Activated CD4-positive, alpha-beta T cell treated with anti-CD3 and anti-CD28 coated beads, Interleukin-2, amount 50 U/mL, for 16 hours (primary cell): Measurements from ENCODE around the gene HPCAL4.
A peak's percentile ranks its signal among the peaks of the same experiment; 100 is the strongest.

ENCODE experiments used
- DNase-seq: peaks from one replicate; pipeline ENCODE4 v3.0.0-alpha.2; 2020

Gene HPCAL4

DNA sequence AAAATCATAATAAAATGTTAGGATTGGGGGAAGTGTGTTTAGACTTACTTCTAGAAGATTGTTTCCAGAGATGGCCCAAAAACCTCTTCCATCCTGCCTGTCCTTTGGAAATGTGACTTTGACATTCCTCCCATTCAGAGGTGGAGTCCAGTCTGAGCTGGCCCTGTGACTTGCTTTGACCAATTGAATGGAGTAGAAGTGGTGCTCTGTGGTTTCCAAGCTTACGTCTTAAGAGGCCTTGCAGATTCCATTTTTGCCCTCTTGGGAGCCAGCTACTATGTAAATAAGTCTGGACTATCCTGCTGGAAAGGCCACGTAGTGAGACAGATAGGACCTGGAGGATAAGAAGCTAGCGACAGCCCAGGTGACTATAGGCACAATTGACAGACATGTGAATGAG is 18.0 kb downstream of the HPCAL4 start:
- no peak for DNase-seq

DNA sequence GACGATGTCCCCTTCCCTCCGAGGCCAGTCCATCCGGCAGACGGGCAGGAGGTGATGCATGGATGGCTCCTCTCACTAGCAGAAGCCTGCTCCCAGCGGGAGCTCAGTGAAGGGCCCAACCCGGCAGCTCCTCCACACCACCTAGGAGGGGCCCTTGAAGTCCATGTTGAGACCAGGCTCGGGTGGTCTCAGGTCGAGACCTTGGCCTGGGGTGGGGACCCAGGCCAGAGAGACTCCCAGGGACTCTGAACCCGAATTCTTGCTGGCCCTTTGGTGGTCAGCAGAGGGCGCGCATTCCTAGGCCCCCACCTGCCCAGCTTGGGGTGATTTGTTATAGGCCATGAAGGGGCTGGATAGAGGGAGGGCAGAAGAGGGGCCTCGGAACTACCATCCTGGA is 18.7 kb downstream of the HPCAL4 start:
- DNase-seq = peak; percentile 21

GRCh38 chr1:39671793-39672550 is 19.3 kb downstream of the HPCAL4 start, which contains the start of gene NT5C1A:
NT5C1A (minus strand) TSS chr1:39672107; CDS start chr1:39672038, 69 bp downstream.
- peak; percentile 43 for DNase-seq

DNA sequence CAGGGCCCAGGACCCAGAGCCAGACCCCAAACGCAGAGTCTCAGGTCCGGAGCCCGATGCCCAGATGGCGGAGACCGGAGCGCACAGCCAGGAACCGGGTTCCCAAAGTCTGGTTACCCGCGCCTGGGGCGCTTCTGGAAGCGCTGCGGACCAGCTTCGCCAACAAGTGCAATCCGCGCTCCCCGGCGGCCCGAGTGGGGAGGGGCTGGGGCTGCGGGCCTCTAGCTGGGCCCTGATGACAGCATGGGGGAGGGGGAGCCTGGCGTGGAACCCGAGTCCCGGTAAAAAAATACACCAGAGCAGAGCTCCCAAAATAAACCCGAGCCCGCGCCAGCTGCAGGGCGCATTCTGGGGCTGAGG is 19.8 kb downstream of the HPCAL4 start:
- no peak for DNase-seq

- DNase-seq = no peak
Observed at GRCh38 chr1:39670689-39671088, 20.5 kb downstream of the HPCAL4 start.

GRCh38 chr1:39668894-39669293 is 22.3 kb downstream of the HPCAL4 start:
- DNase-seq = no peak

DNA sequence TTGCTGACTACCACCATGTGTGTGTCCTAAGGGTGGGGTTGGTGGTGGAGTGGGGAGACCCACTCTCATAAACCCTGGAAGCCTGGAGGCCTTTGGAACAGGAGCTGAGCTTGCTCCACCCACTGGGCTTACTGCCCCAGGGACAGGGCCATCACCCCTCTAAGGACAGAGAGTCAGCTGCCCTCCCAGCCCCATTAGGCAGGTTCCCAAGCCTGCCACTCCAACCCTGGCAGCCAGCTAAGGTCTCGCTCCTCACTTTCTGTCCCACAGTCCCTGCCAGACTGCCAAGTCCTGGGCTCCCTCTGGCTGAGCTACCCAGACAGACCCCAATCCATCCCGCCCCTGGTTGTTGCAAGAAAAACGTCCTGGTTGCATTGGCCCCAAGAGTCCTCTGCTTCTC is 23.1 kb downstream of the HPCAL4 start:
- DNase-seq = no peak

GRCh38 chr1:39666772-39667171 is 24.5 kb downstream of the HPCAL4 start:
- peak; percentile 89 for DNase-seq

- no peak for DNase-seq
Observed at GRCh38 chr1:39663559-39663958, 27.7 kb downstream of the HPCAL4 start.

GRCh38 chr1:39662861-39663260 is 28.4 kb downstream of the HPCAL4 start:
- no peak for DNase-seq

DNA sequence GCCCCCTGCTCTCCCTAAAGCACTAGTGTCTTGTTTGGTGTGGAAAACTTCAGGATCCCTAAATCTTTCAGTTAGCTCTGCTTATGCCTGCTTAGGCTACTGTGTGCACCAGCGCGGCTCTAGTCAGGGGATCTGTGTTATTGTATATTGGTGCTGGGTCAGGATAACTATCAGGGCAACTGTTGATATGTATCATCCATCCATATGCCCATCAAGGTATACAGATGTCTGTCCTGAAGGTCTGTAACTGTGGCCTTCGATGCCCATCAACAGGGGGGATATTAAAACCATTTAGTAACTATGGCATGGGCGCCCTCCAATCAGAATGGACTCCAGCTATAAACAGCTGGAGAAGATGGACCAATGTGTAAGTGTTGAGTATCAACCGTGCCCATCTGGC is 31.7 kb downstream of the HPCAL4 start:
- DNase-seq = no peak

- DNase-seq = no peak
Observed at GRCh38 chr1:39659110-39659509, 32.1 kb downstream of the HPCAL4 start.

DNA sequence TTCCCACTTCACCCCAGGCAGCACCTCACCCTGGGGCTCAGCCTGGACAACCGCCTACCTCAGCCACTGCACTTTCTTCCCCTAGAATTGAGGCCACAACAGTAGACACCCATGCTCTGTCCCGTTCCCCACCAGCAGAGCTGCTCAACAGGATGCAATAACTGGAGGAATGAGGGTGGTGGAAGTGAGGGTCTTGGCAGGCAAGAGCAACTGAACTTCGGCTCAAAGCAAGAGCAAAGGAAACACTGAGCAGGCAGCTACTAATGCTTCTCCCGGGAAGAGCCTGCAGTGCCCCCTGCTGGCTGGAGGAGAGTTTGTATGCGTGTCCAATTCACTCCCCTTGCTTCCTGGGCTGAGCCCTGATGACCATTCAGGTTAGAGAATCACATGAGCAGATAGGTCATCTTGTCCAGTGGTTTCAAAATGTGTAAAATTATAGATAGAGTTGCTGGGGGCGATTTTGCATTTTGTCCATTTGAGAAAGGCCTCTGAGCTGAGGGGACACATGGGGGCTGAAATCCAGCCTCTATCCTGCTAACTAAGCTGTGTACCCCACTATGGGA is 33.2 kb downstream of the HPCAL4 start:
- peak; percentile 81 for DNase-seq

DNA sequence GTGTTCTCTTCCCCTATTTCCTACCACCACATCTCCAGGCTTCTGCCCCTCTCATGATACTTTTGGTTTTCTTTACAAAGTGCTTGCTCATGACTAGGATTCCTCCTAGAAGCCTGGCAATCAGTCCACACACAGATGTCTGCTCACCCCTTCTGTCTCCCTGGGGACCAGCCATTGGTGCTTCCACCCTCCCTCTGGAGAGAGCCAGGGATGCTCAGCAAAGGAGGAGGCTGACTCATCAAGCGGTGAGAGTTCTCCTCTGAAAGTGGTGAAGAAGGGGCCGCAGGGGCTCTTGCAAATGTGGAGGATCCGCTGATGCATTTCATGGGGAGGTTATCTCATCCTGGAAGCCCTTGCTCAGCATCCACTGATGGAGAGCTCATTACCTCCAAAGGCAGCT is 33.8 kb downstream of the HPCAL4 start:
- DNase-seq = no peak

DNA sequence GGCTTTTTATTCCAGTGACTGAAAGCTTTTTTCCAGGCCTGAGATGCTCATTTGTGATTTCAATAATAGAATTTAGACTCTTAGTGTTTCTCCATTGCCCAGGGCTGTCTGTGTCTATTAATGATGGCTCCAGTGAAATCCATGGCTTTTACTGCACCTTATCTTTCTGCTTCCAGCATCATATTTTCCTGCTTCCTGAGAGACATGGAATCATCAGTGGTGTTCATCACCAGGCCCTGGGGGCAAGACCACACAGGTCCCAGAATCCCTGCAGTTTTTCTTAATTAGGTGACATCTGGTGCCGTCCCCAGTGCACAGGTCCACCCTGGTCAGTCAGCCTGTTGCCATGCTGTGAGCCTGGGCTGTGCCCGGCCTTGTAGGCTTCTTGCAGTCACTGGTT is 34.8 kb downstream of the HPCAL4 start:
- no peak for DNase-seq

GRCh38 chr1:39655578-39656268 is 35.5 kb downstream of the HPCAL4 start:
- no peak for DNase-seq

DNA sequence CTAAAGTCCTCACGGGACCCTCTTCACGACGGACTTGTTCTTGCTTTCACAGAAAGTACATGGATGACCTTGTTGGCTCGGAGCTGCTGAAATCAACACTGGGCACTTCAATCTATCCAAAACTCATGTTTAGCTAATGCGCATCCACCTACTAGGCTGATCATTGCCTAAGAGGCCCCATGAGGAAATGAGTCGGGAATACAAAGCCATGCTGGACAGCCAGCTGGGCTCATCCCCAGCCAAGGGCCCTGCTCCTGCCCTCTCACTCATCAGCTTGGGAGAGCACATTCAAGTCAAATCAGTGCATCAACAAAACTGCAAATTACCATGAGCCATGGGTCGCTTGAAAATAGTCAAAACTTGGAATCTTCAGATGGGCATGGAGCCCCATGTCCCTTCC is 36.9 kb downstream of the HPCAL4 start:
- DNase-seq = no peak

GRCh38 chr1:39653546-39654031 is 37.6 kb downstream of the HPCAL4 start:
- DNase-seq = peak; percentile 82

GRCh38 chr1:39652554-39652953 is 38.7 kb downstream of the HPCAL4 start:
- DNase-seq = no peak

DNA sequence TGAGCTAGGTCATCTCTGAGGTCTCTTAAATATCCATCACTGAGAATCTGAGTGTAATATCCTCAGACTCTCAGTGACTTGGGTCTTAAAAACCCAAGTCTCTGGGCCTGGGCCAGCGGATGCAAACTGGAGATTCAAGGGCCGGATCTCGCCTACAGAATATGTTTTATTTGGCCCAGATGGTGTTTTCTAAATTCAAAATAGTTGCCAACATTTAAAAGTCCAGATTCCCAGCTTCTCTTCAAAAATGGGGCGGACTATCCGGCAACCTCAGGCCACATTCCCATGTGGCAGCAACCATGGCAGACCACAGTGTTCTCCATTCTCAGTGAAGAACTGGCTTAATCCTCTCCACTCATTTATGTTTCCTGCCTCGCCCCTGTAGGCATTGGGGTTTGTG is 39.1 kb downstream of the HPCAL4 start:
- no peak for DNase-seq

- DNase-seq = no peak
Observed at GRCh38 chr1:39650431-39650830, 40.8 kb downstream of the HPCAL4 start.

DNA sequence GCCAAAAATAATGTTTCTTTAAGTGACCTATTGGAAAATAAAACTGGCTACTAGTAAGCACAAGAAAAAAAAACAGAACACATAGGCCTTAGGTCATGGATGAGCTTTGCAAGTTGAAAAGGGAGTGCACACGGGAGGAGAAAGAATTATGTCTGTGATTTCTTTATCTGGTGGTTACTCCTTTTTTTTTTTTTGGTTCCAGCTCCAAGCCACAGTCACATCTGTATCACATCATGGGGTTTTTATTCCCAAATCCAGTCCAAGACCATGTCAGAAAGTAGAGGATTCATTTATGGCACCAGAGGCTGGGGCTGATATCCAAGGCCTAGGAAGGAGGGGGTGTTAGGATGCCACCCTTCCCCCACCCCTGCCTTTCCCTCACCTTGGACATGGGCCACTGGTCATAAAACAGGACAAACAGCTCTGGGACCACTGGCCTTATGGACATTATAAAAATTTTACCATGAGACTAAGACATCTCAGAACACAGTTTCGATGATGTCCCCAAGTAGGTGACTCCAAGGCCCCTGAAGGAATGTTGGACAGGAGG is 41.5 kb downstream of the HPCAL4 start:
- no peak for DNase-seq

- no peak for DNase-seq
Observed at GRCh38 chr1:39648496-39648895, 42.7 kb downstream of the HPCAL4 start.

DNA sequence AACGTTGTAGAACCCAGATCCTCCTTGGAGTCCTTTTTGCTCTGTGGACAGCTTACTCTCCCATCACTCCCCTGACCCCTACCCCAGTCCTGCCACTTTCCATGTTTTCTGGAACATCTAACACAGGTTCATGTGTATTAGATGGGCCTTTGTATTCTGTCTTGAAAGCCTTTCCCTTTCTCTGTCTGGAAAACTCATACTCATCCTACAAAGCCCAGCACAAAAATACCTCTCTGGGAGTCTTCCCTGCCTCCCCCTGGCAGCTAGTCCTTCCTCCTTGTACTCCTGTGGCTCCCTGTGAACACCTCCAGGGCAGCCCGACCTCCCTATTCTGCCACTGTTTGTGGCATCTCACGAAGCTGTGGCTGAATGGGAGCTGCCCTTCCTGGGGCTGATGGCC is 44.0 kb downstream of the HPCAL4 start:
- no peak for DNase-seq
